Stimulated activated CD4-positive, alpha-beta T cell treated with anti-CD3 and anti-CD28 coated beads, Interleukin-1b, Interleukin-23, amount 100 ng/mL, for 24 hours (primary cell): ENCODE results near the gene LHFPL6.

Source experiments
- DNase-seq, 4 experiments: peaks; one replicate each; pipeline ENCODE4 v3.0.0-alpha.2; 2020; ENCODE audit warnings: low read depth in 4 of 4, low spot score in 1 of 4

Gene LHFPL6

GRCh38 chr13:39557285-39557955, 45.6 kb downstream of the LHFPL6 start:
- DNase-seq = no peak

- DNase-seq = no peak
These were observed 46.1 kb downstream of the LHFPL6 start for GRCh38 chr13:39556866-39557265.

GRCh38 chr13:39554371-39554770, 48.6 kb downstream of the LHFPL6 start:
- DNase-seq = no peak

- DNase-seq = no peak
These were observed 50.7 kb downstream of the LHFPL6 start for GRCh38 chr13:39552246-39552645.

GRCh38 chr13:39550931-39551330, 52.1 kb downstream of the LHFPL6 start:
- no peak for DNase-seq

- no peak for DNase-seq
These were observed 55.9 kb downstream of the LHFPL6 start for GRCh38 chr13:39547108-39547507.

- no peak for DNase-seq
These were observed 60.6 kb downstream of the LHFPL6 start for GRCh38 chr13:39542361-39542760.

GRCh38 chr13:39540929-39541605, 61.9 kb downstream of the LHFPL6 start:
- no peak for DNase-seq

GRCh38 chr13:39538816-39539790, 63.9 kb downstream of the LHFPL6 start:
- DNase-seq = no peak

GRCh38 chr13:39536906-39537305, 66.1 kb downstream of the LHFPL6 start:
- DNase-seq = no peak

- DNase-seq = no peak
These were observed 66.7 kb downstream of the LHFPL6 start for GRCh38 chr13:39536274-39536673.

- DNase-seq = no peak
These were observed 69.3 kb downstream of the LHFPL6 start for GRCh38 chr13:39533651-39534150.

GRCh38 chr13:39531646-39532045, 71.3 kb downstream of the LHFPL6 start:
- no peak for DNase-seq

- DNase-seq = no peak
These were observed 72.1 kb downstream of the LHFPL6 start for GRCh38 chr13:39530916-39531315.

- no peak for DNase-seq
These were observed 74.4 kb downstream of the LHFPL6 start for GRCh38 chr13:39528661-39528980.

GRCh38 chr13:39527961-39528660, 74.9 kb downstream of the LHFPL6 start:
- no peak for DNase-seq

GRCh38 chr13:39527301-39527700, 75.7 kb downstream of the LHFPL6 start:
- no peak for DNase-seq

GRCh38 chr13:39526499-39526898, 76.5 kb downstream of the LHFPL6 start:
- no peak for DNase-seq

- DNase-seq = no peak
These were observed 77.5 kb downstream of the LHFPL6 start for GRCh38 chr13:39525506-39525905.

- DNase-seq = no peak
These were observed 78.2 kb downstream of the LHFPL6 start for GRCh38 chr13:39524795-39525194.

GRCh38 chr13:39522329-39522728, 80.7 kb downstream of the LHFPL6 start:
- DNase-seq = no peak
